CD4-positive, alpha-beta T cell treated with Interleukin-21 for 1 hour (primary cell): Measurements from ENCODE around the gene RPL7A.
"Not testable (repeated sequence)": the region's sequence is repeated elsewhere in the genome, so short reads cannot be mapped to it uniquely, and the experiment has no call there.

Experiments
- DNase-seq: peaks from one replicate; pipeline ENCODE4 v3.0.0-alpha.2; 2020

The RPL7A gene

DNA sequence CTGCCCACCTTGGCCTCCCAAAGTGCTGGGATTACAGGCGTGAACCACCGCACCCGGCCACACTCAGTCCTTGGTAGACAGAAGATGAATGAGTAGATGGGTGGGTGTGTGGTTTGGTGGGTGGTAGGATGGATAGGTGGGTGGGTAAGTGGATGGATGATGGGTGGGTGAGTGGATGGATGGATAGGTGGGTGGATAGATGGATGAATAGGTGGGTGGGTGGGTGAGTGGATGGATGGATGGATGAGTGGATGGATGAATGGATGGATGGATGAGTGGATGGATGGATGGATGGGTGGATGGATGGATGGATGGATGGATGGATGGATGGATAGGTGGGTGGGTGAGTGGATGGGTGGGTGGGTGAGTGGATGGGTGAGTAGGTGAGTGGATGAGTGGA lies 44.3 kb downstream of the RPL7A start:
- DNase-seq = not testable (repeated sequence)

DNA sequence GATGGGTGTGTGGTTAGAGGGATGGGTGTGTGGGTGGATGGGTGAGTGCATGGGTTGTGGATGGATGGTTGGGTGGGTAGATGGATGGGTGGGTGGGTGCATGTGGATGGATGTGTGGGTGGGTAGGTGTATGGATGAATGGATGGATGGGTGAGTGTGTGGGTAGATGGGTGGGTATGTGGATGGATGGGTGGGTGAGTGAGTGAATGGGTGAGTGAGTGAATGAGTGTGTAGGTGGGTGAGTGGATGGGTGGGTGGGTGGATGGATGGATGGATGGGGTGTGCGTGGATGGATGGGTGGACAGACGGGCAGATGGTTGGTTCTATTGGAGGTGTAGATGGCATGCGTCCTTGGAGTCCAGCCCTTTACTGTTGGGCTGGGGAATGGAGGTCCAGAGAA lies 45.4 kb downstream of the RPL7A start:
- DNase-seq = no peak

DNA sequence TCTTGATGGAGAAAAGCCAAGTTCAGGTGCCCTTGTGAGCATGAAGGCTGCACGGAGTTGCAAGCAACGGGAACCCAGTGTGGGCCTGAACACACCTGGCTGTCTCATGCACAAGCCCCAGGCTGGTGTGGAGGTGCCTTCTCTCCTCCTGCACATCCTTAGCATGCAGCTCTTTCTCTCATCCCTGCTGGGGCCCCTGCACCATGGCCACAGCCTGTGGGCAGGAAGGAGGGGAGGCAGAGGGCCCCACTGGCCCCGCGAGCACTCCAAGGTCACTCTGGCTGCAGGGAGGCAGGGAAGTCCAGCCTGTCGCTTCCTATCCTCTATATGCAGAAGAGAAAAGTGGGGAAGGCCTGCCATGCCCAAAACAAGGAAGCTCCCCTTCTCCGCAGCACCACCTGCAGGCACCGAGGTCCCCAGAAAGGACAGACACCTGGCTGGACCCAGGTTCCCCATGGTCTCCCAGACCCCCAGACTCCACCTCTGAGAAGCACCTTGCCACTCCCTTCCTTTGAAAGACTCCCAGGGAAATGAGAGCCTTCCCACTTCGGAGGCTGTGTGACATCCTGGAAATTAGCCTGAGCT lies 46.8 kb downstream of the RPL7A start:
- DNase-seq = no peak

DNA sequence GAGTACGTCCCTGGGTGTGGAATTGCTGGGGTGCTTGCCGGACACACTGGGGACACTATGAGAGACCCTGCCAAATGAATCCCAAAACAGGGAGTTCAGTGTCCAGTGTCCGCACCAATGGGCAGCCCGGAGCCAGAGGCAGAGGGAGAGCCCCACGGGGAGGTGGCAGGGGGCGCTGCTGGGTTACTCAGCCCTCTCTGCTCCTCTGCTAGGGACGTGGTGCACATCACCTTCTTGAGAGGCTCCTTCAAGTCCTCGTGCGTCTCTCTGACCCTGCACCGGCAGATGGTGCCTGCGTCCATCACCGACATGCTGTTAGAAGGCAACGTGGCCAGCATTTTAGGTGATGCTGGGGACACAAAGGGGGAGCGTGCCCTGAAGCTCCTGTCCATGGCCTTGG lies 48.9 kb downstream of the RPL7A start:
- DNase-seq = no peak

DNA sequence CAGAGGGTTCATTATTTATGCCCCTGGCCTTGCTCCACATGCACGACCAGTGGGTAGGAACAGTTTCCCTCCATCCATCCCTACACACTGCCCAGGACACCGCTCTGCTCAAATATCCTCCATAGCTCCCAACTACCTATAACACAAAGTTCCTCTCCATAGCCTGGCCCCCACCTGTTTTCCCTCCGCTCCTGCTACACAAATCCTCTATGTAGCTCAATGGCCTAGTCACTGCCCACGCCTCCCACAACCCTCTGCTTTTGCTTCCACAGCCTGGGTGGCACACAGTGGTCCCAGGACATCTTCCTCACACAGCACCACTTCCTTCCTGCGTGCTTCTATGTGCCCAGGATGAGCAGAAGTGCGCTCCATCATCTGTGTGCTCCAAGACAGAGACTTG lies 49.4 kb downstream of the RPL7A start:
- DNase-seq = no peak

DNA sequence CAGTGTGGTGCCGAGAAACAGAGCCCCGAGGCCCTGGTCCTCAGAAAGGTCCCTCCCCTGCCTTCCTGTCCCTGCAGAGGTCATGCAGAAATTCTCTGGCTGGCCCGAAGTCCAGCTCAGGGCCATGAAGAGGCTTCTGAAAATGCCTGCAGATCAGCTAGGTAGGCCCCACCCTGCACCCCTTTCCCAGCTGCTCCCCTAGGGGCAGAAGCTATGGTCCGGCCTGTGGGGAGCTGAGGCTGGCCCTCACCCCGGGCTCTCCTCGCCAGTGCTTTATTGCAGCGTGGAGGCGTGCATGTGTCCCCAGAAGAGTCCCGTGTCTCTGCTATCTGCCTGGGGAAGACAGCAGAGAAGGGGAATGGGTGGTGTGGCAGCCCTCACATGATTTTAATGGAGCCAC lies 49.9 kb downstream of the RPL7A start:
- DNase-seq = no peak

DNA sequence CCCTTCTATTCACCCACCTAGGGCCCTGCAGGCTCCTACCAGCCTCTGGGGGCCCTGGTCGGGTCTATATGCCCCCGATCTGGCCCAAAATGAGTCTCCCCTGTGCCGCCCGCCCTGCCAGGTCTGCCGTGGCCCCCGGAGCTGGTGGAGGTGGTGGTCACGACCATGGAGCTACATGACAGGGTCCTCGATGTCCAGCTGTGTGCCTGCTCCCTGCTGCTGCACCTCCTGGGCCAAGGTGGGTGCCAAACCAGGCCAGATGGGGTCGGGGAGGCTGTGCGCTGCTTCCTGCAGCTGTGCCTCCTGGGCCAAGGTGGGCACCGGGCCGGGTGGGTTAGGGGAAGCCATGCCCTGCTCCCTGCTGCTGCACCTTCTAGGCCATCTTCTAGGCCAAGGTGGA lies 52.3 kb downstream of the RPL7A start:
- DNase-seq = no peak
